IMR-90 (cell line): ENCODE measurements around the gene NUCB2. TPM values are rescaled to one million over a fixed set of nuclear protein-coding genes. Genes with fewer than 3 reads are reported as not detected.

Experiments
- ATAC-seq: fragments of 200-7000 bp; cut with Tn5 transposase; 2 replicates; pipeline ENCODE4 v1.9.1; 2020; ENCODE audit warnings: low read depth, mild to moderate bottlenecking, moderate library complexity
- BruUV-seq: library from RNA; stranded (reverse); fragments of 400-500 nt; replicated peaks from 2 replicates; lab custom pipeline; 2021; lab: Mats Ljungman, UMichigan
- CTCF ChIA-PET: fragments of 300-600 bp; formaldehyde crosslinking; extraction: SDS; loops from one replicate; lab custom pipeline; 2021; ENCODE audit warnings: antibody characterized with exemption; lab: Yijun Ruan, JAX
- POLR2A ChIA-PET: fragments of 300-600 bp; sonication (Branson Sonifier 250); formaldehyde crosslinking; loops from one replicate; lab custom pipeline; 2022; ENCODE audit warnings: antibody characterized with exemption; ENCODE audit not compliant: unreplicated experiment; lab: Charles Lee
- DNase-seq: peaks from one replicate; pipeline ENCODE4 v3.0.0; 2013
- H2AFZ ChIP-seq: replicated peaks from 2 replicates; pipeline ENCODE3; 2013; ENCODE audit warnings: low read length, mild to moderate bottlenecking; ENCODE audit not compliant: poor library complexity
- H2AK5ac ChIP-seq: 2 replicates; pipeline ENCODE4 v1.6.1; 2013; ENCODE audit warnings: low read depth, low read length, inconsistent platforms
- H2AK9ac ChIP-seq: replicated peaks from 2 replicates; pipeline ENCODE3; 2013; ENCODE audit warnings: mild to moderate bottlenecking, low read depth, low read length, moderate library complexity; ENCODE audit not compliant: poor library complexity
- H2BK120ac ChIP-seq: 2 replicates; pipeline ENCODE4 v1.6.1; 2013; ENCODE audit warnings: low read depth, low read length, inconsistent platforms
- H2BK15ac ChIP-seq: 3 replicates; pipeline ENCODE4 v1.6.1; 2013; ENCODE audit warnings: low read depth, low read length, inconsistent platforms
- H2BK20ac ChIP-seq: 2 replicates; pipeline ENCODE4 v1.6.1; 2013; ENCODE audit warnings: low read depth, mild to moderate bottlenecking, inconsistent platforms, low read length, moderate library complexity
- H2BK5ac ChIP-seq: 2 replicates; pipeline ENCODE4 v1.6.1; 2013; ENCODE audit warnings: mild to moderate bottlenecking, low read depth, low read length, inconsistent platforms; ENCODE audit not compliant: poor library complexity, severe bottlenecking
- H3K14ac ChIP-seq: replicated peaks from 2 replicates; pipeline ENCODE4 v1.6.1; 2013; ENCODE audit warnings: low read depth, low read length, inconsistent platforms
- H3K18ac ChIP-seq: 2 replicates; pipeline ENCODE4 v1.6.1; 2013; ENCODE audit warnings: low read depth, low read length, control low read depth
- H3K23ac ChIP-seq: 2 replicates; pipeline ENCODE4 v1.6.1; 2013; ENCODE audit warnings: low read depth, low read length, inconsistent platforms
- H3K27ac ChIP-seq: 2 replicates; pipeline ENCODE4 v1.5.1; 2013; ENCODE audit warnings: mild to moderate bottlenecking, control low read depth, low read length; ENCODE audit not compliant: insufficient read depth
- H3K27me3 ChIP-seq: 2 replicates; pipeline ENCODE4 v1.6.1; 2013; ENCODE audit warnings: low read length; ENCODE audit not compliant: control insufficient read depth, insufficient read depth
- H3K36me3 ChIP-seq: 2 replicates; pipeline ENCODE4 v1.6.1; 2013; ENCODE audit warnings: low read length, mixed read lengths; ENCODE audit not compliant: control insufficient read depth, insufficient read depth
- H3K4ac ChIP-seq: 2 replicates; pipeline ENCODE4 v1.6.1; 2013; ENCODE audit warnings: low read depth, low read length, inconsistent platforms
- H3K4me1 ChIP-seq: 2 replicates; pipeline ENCODE4 v1.6.1; 2013; ENCODE audit warnings: low read length, mixed read lengths; ENCODE audit not compliant: control insufficient read depth, insufficient read depth
- H3K4me2 ChIP-seq: 2 replicates; pipeline ENCODE4 v1.6.1; 2013; ENCODE audit warnings: low read depth, mild to moderate bottlenecking, control low read depth, low read length, moderate library complexity
- H3K4me3 ChIP-seq: 2 replicates; pipeline ENCODE4 v1.5.1; 2013; ENCODE audit warnings: low read depth, mild to moderate bottlenecking, control low read depth, low read length, moderate library complexity; ENCODE audit not compliant: insufficient read depth
- H3K56ac ChIP-seq: 2 replicates; pipeline ENCODE4 v1.6.1; 2013; ENCODE audit warnings: low read length, inconsistent platforms; ENCODE audit not compliant: insufficient read depth; ENCODE audit errors: extremely low read depth
- H3K79me1 ChIP-seq, 2 experiments: 2 replicates each; pipeline ENCODE4 v1.6.1; 2013; ENCODE audit warnings: low read length in 2 of 2, inconsistent platforms in 1 of 2, low read depth in 1 of 2
- H3K9ac ChIP-seq: 2 replicates; pipeline ENCODE4 v1.6.1; 2013; ENCODE audit warnings: low read depth, low read length, control low read depth
- H3K9me1 ChIP-seq: 2 replicates; pipeline ENCODE4 v1.6.1; 2013; ENCODE audit warnings: low read length, inconsistent platforms; ENCODE audit not compliant: insufficient read depth
- H3K9me3 ChIP-seq: 2 replicates; pipeline ENCODE4 v1.6.1; 2013; ENCODE audit warnings: low read length; ENCODE audit not compliant: control insufficient read depth, insufficient read depth
- H4K20me1 ChIP-seq: 2 replicates; pipeline ENCODE4 v1.6.1; 2013; ENCODE audit warnings: low read length, inconsistent platforms; ENCODE audit not compliant: insufficient read depth
- H4K5ac ChIP-seq: 2 replicates; pipeline ENCODE4 v1.6.1; 2013; ENCODE audit warnings: mild to moderate bottlenecking, low read depth, low read length, control low read depth
- H4K8ac ChIP-seq, 2 experiments: 2 replicates each; pipeline ENCODE4 v1.6.1; 2013; ENCODE audit warnings: low read depth in 2 of 2, low read length in 2 of 2, control low read depth in 1 of 2, inconsistent platforms in 1 of 2
- H4K91ac ChIP-seq: 2 replicates; pipeline ENCODE4 v1.6.1; 2013; ENCODE audit warnings: low read depth, low read length, inconsistent platforms; ENCODE audit not compliant: insufficient read depth
- BHLHE40 ChIP-seq: fragments of 150-350 bp; IDR thresholded peaks from 2 replicates; pipeline ENCODE4 v1.6.1; 2016; ENCODE audit warnings: mild to moderate bottlenecking, low read depth, low read length
- CEBPB ChIP-seq: IDR thresholded peaks from 2 replicates; pipeline ENCODE4 v1.6.1; 2012; ENCODE audit warnings: low read depth, low read length, improper control_type of control experiment
- CHD1 ChIP-seq: IDR thresholded peaks from 2 replicates; pipeline ENCODE4 v1.6.1; 2012; ENCODE audit warnings: low read depth, low read length, improper control_type of control experiment
- FOS ChIP-seq: fragments of 150-350 bp; IDR thresholded peaks from 2 replicates; pipeline ENCODE4 v1.6.1; 2016; ENCODE audit warnings: low read depth, low read length
- MAFK ChIP-seq: IDR thresholded peaks from 2 replicates; pipeline ENCODE4 v1.6.1; 2012; ENCODE audit warnings: low read depth, low read length, improper control_type of control experiment
- MAZ ChIP-seq: IDR thresholded peaks from 2 replicates; pipeline ENCODE4 v1.6.1; 2012; ENCODE audit warnings: low read depth, mild to moderate bottlenecking, low read length, improper control_type of control experiment, moderate library complexity, borderline replicate concordance
- POLR2A ChIP-seq: IDR thresholded peaks from 2 replicates; pipeline ENCODE4 v1.6.1; 2012; ENCODE audit warnings: mild to moderate bottlenecking, low read depth, low read length
- RAD21 ChIP-seq: IDR thresholded peaks from 2 replicates; pipeline ENCODE4 v1.6.1; 2012; ENCODE audit warnings: low read length, improper control_type of control experiment
- RCOR1 ChIP-seq: IDR thresholded peaks from 2 replicates; pipeline ENCODE4 v1.6.1; 2012; ENCODE audit warnings: mild to moderate bottlenecking, low read length, improper control_type of control experiment; ENCODE audit not compliant: insufficient replicate concordance
- RFX5 ChIP-seq: IDR thresholded peaks from 2 replicates; pipeline ENCODE4 v1.8.0; 2012; ENCODE audit warnings: low read depth, mild to moderate bottlenecking, low read length, moderate library complexity
- SMC3 ChIP-seq: fragments of 150-350 bp; IDR thresholded peaks from 2 replicates; pipeline ENCODE4 v1.6.1; 2016; ENCODE audit warnings: low read depth, mild to moderate bottlenecking, antibody characterized with exemption, low read length, moderate library complexity
- USF2 ChIP-seq: fragments of 150-350 bp; IDR thresholded peaks from 2 replicates; pipeline ENCODE4 v1.6.1; 2017; ENCODE audit warnings: mild to moderate bottlenecking, antibody characterized with exemption, low read length, low read depth
- WGBS, 2 experiments: methylation state at CpG; one replicate each; pipeline versions ENCODE4 v1.1.5 to v1.1.7; 2013; ENCODE audit warnings: missing lambda C conversion rate in 2 of 2; ENCODE audit not compliant: insufficient read length in 1 of 2; ENCODE audit errors: extremely low coverage in 2 of 2; 5-methylcytosine and 5-hydroxymethylcytosine counted together
- dilution Hi-C: fragments of 300-500 bp; cut with HindIII; formaldehyde crosslinking; loops from one replicate; pipeline ENCODE4 v1.14.3; 2018; ENCODE audit warnings: low sequenced_read_pairs; ENCODE audit not compliant: unreplicated experiment
- in situ Hi-C: fragments of 300-500 bp; cut with MboI; formaldehyde crosslinking; loops from 3 replicates; pipeline ENCODE4 v1.14.3; 2019; ENCODE audit warnings: low sequenced_read_pairs, inconsistent platforms, mixed read lengths
- intact Hi-C: fragments of 100-400 bp; cut with micrococcal nuclease; formaldehyde crosslinking; loops from 2 replicates; pipeline ENCODE4 v1.10.0; 2022
- polyA plus RNA-seq, 3 experiments: library from polyadenylated mRNA; depleted of rRNA; stranded (reverse); fragments of >200 nt; gene quantifications; 2 replicates each; pipeline ENCODE4 v1.2.3, GENCODE V29; 2012; ENCODE audit warnings: low replicate concordance in 1 of 3
- total RNA-seq: library from RNA; depleted of rRNA; stranded (reverse); fragments of >200 nt; gene quantifications from 2 replicates; pipeline ENCODE4 v1.2.3, GENCODE V29; 2012
- TF ChIP-seq, protein P1 (sequence below): fragments of 150-350 bp; IDR thresholded peaks from 2 replicates; pipeline ENCODE4 v1.6.1; 2016; ENCODE audit warnings: low read depth, mild to moderate bottlenecking, low read length, moderate library complexity, borderline replicate concordance
- TF ChIP-seq, protein P2 (sequence below): conservative IDR thresholded peaks from 2 replicates; pipeline ENCODE4 v1.5.1; 2012; ENCODE audit warnings: mild to moderate bottlenecking, low read depth, low read length, improper control_type of control experiment

NUCB2 gene
- total and polyA plus RNA-seq, 2 of the 4 experiments (the other 2 are of a cell fraction) = 52.7 to 55.4 TPM

DNA sequence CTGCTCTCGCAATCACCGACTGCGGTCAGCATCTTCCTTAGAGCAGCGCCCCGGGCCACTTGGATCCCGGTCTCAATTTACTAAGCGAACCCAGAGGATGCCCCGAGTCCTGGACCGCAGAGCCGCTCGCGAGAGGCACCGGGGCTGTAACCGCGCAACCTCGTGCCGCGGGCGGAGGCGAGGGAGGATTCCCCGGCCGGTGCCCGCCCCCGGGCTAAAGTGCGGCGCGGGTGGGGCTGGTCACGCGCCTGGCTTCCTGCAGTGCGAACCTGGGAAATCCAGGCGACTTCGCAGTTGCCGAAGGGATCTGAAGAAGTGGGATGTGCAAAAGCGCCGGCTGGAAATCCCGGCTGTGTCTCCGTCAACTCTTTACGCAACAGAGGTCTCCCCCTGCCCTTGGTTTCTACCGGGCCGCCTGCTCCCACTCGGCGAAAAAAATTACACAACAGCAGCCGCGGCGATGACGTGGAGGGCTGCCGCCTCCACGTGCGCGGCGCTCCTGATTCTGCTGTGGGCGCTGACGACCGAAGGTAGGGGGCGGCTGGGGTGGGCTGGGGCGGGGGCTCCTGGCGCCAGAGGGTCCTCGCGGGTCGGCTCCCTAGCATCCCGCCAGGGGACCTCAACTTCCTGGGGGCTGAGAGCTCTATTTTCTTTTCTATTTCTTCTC is 75.1 kb downstream of the NUCB2 start, which contains the start of gene NCR3LG1:
NCR3LG1 (plus strand) TSS at position 291 of the 667 bp plus-strand sequence; CDS start at position 461, 170 bp downstream.
- Histone ChIP-seq H3K36me3 (no peaks in the 10 kb centered on the region), H4K91ac (peak within 1 kb of the TSS; percentile 15; the same call in 1 of the 2 replicates), H3K56ac (no peak within 1 kb of the TSS), H4K20me1 (no peaks in the 10 kb centered on the region), H3K18ac (0 out of 2 replicates have a peak within 1 kb of the TSS, but pooled peaks have one; percentile 33), H3K9ac (peak within 1 kb of the TSS; percentile 58), H2BK15ac (no peak within 1 kb of the TSS), H2BK20ac (no peak within 1 kb of the TSS), H3K4me2 (peak within 1 kb of the TSS; percentile 100), H3K9me3 (no peaks in the 10 kb centered on the region), H3K4me1 (peaks cover 2% of the 10 kb centered on the region), H3K4me3 (peak within 1 kb of the TSS; percentile 74), H3K27me3 (no peaks in the 10 kb centered on the region), H3K79me1 (peaks cover 0 to 4% of the 10 kb centered on the region in 2 experiments; a peak in 1 of 4 replicates), H3K9me1 (no peaks in the 10 kb centered on the region), H2BK120ac (no peak within 1 kb of the TSS), H2BK5ac (no peak within 1 kb of the TSS), H4K8ac (peak within 1 kb of the TSS; percentile 37 to 61; a peak in 2 of 4 replicates), H3K4ac (0 out of 2 replicates have a peak within 1 kb of the TSS, but pooled peaks have one; percentile 3), H3K23ac (peak within 1 kb of the TSS; percentile 68; the same call in 1 of the 2 replicates), H3K27ac (peak within 1 kb of the TSS; percentile 39), H2AFZ (peak within 1 kb of the TSS; percentile 93), H2AK9ac (peak within 1 kb of the TSS; percentile 17), H4K5ac (peak within 1 kb of the TSS; percentile 39; the same call in 1 of the 2 replicates), H3K14ac (no peak within 1 kb of the TSS), H2AK5ac (no peak within 1 kb of the TSS)
- CTCF ChIA-PET = interaction anchor here (0.7 to 3.3 kb wide), 2 partner anchors 49 to 122 kb away, joined by 3 to 9 read pairs; no protein-coding TSS in a partner anchor
- in situ Hi-C loops (no loop called here), intact Hi-C loops (loop anchor here (2.0 to 5.0 kb wide), 2 partner anchors 37 to 74 kb away; partner anchors contain the start of gene NUCB2), dilution Hi-C loops (no loop called here)
- 3% methylated on average over 24 of the region's 61 CpGs; no CpG with 5 or more reads in 1 of the 2 experiments for WGBS, 2 experiments
- peak; percentile 57 for ATAC-seq
- POLR2A ChIA-PET = interaction anchor here (0.6 kb wide), 1 partner anchor 384 kb away, joined by 7 read pairs; no protein-coding TSS in a partner anchor
- no TSS peak for BruUV-seq
- peak; percentile 77 for DNase-seq
- TF ChIP-seq, protein P1, sequence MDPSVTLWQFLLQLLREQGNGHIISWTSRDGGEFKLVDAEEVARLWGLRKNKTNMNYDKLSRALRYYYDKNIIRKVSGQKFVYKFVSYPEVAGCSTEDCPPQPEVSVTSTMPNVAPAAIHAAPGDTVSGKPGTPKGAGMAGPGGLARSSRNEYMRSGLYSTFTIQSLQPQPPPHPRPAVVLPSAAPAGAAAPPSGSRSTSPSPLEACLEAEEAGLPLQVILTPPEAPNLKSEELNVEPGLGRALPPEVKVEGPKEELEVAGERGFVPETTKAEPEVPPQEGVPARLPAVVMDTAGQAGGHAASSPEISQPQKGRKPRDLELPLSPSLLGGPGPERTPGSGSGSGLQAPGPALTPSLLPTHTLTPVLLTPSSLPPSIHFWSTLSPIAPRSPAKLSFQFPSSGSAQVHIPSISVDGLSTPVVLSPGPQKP = no peak
- TF ChIP-seq BHLHE40 = peak; percentile 82; the same call in 1 of the 2 replicates
- peak; percentile 56 for TF ChIP-seq USF2
- TF ChIP-seq CEBPB = peak; percentile 95
- no peak for TF ChIP-seq MAFK
- no peak for TF ChIP-seq FOS
- TF ChIP-seq RCOR1 = no peak
- no peak for TF ChIP-seq RFX5
- peak; percentile 54; the same call in 1 of the 2 replicates for TF ChIP-seq POLR2A
- TF ChIP-seq CHD1 = no peak; the same call in 1 of the 2 replicates
- TF ChIP-seq, protein P2, sequence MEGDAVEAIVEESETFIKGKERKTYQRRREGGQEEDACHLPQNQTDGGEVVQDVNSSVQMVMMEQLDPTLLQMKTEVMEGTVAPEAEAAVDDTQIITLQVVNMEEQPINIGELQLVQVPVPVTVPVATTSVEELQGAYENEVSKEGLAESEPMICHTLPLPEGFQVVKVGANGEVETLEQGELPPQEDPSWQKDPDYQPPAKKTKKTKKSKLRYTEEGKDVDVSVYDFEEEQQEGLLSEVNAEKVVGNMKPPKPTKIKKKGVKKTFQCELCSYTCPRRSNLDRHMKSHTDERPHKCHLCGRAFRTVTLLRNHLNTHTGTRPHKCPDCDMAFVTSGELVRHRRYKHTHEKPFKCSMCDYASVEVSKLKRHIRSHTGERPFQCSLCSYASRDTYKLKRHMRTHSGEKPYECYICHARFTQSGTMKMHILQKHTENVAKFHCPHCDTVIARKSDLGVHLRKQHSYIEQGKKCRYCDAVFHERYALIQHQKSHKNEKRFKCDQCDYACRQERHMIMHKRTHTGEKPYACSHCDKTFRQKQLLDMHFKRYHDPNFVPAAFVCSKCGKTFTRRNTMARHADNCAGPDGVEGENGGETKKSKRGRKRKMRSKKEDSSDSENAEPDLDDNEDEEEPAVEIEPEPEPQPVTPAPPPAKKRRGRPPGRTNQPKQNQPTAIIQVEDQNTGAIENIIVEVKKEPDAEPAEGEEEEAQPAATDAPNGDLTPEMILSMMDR = no peak
- no peak for TF ChIP-seq RAD21
- TF ChIP-seq SMC3 = no peak
- TF ChIP-seq MAZ = peak; percentile 50; the same call in 1 of the 2 replicates
